SK-N-MC (cell line): ENCODE measurements around the gene KCNMA1.

Experiments
- EZH2 ChIP-seq: fragments of 200-600 bp; sonication (generic); IDR thresholded peaks from one replicate; pipeline ENCODE4 v1.6.1; 2017; ENCODE audit warnings: antibody characterized with exemption
- POLR2AphosphoS5 ChIP-seq: IDR thresholded peaks from 2 replicates; pipeline ENCODE4 v1.6.1; 2012; ENCODE audit warnings: mild to moderate bottlenecking, low read depth, low read length, borderline replicate concordance

GRCh38 chr10:77461636-77462296, 175.8 kb downstream of the KCNMA1 start:
- TF ChIP-seq EZH2 (no peak), POLR2AphosphoS5 (no peak)
